ENCODE results near the gene IKZF2.

The IKZF2 gene

DNA sequence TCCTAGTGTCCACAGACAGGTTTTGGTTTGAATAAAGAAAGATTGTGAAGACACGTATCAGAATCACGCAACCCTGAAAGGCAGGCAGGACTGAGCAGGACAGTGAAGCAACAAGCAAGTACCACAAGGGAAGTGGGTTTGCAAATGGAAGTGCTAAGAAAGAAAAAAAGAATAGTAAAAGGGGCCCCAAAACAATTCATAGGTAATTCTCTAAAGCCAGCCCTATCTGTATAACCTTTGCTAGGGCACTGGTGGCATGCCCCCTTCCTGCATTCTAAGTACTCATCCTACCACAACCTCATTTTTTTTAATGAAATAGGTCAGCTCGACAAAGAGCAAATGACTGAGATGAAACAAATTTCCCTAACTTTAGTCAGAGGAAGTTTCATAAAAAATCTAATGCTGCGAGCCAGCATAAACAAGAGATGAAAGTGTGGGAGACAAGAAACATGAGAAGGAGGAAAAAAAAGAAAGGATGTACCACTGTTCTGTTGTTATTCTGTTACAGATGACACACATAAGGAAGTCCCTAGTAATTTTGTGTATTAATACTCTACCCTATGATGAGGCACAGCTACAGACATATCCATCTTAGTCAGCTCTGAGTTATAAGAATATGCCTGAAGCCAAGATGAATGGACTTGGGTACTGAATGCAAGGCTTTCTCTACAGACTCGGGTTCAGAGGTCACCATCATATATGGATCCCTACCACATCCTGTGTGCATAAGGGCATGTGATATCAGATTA is 32.2 kb downstream of the IKZF2 start:
- FAIRE-seq, result peak; percentile 97

DNA sequence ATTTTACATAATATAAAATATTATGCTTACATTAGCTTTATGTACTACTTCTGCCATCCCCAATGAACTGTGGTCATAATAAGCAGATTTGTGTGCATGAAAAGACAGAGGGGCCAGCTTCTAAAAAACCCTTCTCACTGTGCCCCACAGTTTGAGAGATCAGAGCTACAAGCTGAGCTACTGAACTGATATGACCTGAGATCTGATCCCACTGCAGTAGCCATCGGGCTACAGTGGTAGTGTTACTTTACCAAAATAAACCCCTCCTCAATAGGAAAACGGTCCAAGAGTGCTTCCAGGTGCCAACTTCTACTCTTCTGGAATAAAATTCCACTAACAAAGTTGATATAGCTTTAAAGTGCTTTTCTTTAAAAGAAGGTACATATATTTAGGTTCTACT is 43.1 kb downstream of the IKZF2 start:
- DNase-seq (ENCODE audit: insufficient read length) (no peak), FAIRE-seq (peak; percentile 33)
- no peak for TF ChIP-seq POLR2A (IDR thresholded peaks at IDR 0.05; ENCODE audit: low read depth, low read length)
- no peak for TF ChIP-seq POLR2AphosphoS5 (IDR thresholded peaks at IDR 0.05; ENCODE audit: low read depth, low read length)
- TF ChIP-seq TAF1 (IDR thresholded peaks at IDR 0.05; ENCODE audit: borderline replicate concordance, low read depth, low read length), result no peak

More for the DNA sequence above, 32.2 kb downstream of the IKZF2 start:
- DNase-seq (ENCODE audit: insufficient read length), result no peak
- TF ChIP-seq POLR2A (IDR thresholded peaks at IDR 0.05; ENCODE audit: low read depth, low read length), result no peak
- no peak for TF ChIP-seq TAF1 (IDR thresholded peaks at IDR 0.05; ENCODE audit: borderline replicate concordance, low read depth, low read length)
- TF ChIP-seq POLR2AphosphoS5 (IDR thresholded peaks at IDR 0.05; ENCODE audit: low read depth, low read length), result no peak

DNA sequence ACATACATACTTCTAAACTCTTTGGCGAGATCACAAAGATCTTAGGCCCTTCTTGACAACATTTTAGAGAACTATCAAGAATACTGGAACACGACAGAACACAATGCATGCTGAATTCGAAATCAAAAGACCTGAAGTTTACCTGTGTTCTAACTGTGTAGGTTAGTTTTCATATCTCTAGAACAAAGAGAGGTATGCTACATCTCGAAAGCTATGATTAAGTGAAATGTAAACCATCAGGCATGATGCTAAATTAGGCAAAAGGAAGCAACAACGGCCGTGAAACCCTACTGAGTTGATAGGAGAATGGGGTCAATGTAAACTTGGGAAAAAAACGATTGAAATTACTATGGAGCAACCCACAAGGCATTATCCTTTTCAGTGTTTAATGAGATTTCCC is 43.7 kb downstream of the IKZF2 start:
- DNase-seq (ENCODE audit: insufficient read length), result no peak
- no peak for TF ChIP-seq POLR2AphosphoS5 (IDR thresholded peaks at IDR 0.05; ENCODE audit: low read depth, low read length)
- no peak for TF ChIP-seq TAF1 (IDR thresholded peaks at IDR 0.05; ENCODE audit: borderline replicate concordance, low read depth, low read length)
- no peak for TF ChIP-seq POLR2A (IDR thresholded peaks at IDR 0.05; ENCODE audit: low read depth, low read length)
- peak; percentile 14 for FAIRE-seq

DNA sequence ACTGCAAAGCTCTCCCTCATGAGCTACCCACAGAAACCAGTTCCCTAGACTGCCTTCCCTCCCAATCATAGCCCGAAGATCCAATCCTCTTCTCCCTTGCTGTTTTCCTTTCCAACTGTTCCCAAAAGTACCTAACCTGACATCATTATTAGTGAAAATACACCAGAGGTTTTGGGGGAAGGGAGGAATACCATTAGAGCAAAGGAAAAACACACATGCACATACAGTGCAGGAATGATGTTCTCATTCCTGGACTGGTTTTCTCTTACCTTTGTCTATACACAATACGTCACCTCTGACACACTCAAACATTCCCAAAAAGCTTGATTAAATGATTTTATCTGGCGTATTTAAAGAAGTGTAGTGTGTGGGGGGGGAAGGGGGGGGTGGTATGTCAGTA is 46.2 kb downstream of the IKZF2 start:
- no peak for FAIRE-seq
- TF ChIP-seq TAF1 (IDR thresholded peaks at IDR 0.05; ENCODE audit: borderline replicate concordance, low read depth, low read length) (no peak), POLR2A (IDR thresholded peaks at IDR 0.05; ENCODE audit: low read depth, low read length) (no peak), POLR2AphosphoS5 (IDR thresholded peaks at IDR 0.05; ENCODE audit: low read depth, low read length) (no peak)
- DNase-seq (ENCODE audit: insufficient read length), result no peak

DNA sequence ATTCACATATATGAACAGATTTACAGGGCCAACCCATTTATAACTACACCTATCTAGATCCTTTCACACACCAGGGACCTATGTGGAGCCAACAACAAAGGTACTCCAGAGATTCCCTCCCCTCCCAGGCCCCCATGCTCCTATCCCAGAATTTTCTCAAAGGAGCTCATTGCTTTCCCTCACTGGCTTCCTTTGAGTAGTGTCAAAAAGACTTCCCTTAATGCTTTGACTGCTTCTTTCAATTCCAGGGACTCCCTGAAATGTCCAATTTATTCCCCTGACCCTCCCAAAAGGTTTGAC is 46.6 kb downstream of the IKZF2 start:
- DNase-seq (ENCODE audit: insufficient read length) (no peak), FAIRE-seq (no peak)
- TF ChIP-seq POLR2AphosphoS5 (IDR thresholded peaks at IDR 0.05; ENCODE audit: low read depth, low read length), result no peak
- TF ChIP-seq TAF1 (IDR thresholded peaks at IDR 0.05; ENCODE audit: borderline replicate concordance, low read depth, low read length), result no peak

DNA sequence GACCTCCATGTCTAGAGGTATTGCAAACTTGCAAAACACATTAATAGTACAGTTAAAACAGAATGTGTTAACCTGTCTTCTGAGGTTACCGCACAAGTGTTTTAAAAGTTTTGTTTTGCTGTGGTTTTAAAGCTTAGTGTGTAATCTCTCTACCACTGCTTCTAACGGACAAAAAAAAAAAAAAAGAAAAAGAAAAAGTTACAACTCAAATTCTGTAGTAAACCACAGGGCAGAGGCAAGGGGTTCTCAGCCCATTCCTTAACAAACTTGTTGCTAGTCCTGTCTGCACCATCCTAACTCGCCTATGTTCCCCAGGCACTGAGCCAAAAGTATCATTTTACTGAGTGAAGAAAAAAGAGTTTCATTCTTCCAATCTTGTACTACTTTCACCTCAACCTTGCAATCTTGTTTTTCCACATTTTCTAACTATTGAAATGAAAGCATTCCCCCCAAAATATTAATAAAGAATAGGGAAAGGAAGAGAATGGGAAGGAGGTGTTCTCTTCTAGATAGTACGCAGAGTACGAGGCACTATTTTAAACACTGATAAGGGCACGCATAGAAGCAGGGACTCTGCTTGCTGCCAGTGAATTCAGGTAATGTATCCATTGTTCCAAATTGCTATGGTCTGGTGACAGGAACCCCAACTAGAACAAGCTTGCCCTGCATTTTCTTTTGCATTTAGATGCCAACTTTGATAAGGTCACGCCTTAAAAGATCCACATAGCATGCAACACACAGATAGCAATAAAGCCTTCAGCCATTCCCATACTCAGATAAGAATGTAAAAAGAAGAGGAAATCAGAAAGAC is 47.1 kb downstream of the IKZF2 start:
- peak; percentile 21 for FAIRE-seq
- TF ChIP-seq POLR2A (IDR thresholded peaks at IDR 0.05; ENCODE audit: low read depth, low read length), result no peak
- TF ChIP-seq TAF1 (IDR thresholded peaks at IDR 0.05; ENCODE audit: borderline replicate concordance, low read depth, low read length), result no peak
- TF ChIP-seq POLR2AphosphoS5 (IDR thresholded peaks at IDR 0.05; ENCODE audit: low read depth, low read length), result no peak
- DNase-seq (ENCODE audit: insufficient read length), result no peak

DNA sequence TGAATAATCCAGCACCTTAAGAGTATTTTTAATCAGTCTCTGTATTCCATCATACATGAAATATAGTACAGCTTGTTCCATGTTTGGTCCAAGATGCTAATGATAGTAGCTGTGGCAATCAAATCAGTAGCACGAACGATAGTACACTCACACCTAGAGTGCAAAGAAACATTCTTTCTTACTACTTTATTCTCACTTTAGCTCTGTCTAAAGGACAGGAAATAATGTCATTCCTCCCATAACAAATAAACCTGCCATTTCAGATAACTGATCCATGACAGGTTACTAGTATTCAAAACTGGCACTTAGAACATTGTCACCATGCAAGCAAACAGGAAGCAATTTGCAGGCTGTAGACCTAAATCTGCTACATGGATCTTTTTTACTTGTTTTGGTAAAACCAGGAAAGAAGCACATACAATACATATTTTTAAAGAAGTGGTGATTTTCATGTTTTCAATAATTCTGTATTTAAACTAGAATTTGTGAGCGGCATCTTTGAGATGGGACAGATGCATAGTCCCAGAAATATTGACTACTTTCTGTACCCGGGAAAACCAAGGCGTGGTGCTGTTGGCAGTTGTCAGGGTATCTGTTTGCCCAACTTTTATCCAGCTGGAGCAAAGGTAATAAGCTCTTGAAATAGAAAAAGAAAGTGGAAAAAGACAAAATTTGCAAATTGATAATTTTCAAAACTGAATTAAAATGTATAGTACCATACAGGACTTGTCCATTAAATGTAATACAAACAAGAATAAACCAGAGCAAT is 49.5 kb downstream of the IKZF2 start:
- FAIRE-seq, result no peak
- TF ChIP-seq POLR2A (IDR thresholded peaks at IDR 0.05; ENCODE audit: low read depth, low read length) (no peak), TAF1 (IDR thresholded peaks at IDR 0.05; ENCODE audit: borderline replicate concordance, low read depth, low read length) (no peak), POLR2AphosphoS5 (IDR thresholded peaks at IDR 0.05; ENCODE audit: low read depth, low read length) (no peak)

DNA sequence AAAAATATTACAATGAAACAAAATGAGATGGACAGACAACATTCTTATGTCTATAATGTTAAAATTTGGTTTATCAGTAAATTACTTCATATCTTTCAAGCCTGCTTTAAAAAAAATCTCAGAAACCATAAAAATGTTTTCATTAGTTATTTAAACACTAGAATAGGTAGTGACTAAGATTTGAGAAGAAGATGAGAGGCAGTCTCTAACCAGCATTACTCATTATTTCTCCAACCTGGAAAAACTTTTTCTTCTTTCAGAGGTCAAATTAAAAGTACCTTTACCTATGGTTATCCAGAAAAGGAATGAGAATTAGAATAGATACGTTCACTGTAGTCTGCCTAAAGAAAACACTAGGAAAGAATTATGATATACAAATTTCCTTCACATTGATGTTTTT is 50.3 kb downstream of the IKZF2 start:
- DNase-seq (ENCODE audit: insufficient read length), result no peak

More for the DNA sequence above, 49.5 kb downstream of the IKZF2 start:
- DNase-seq (ENCODE audit: insufficient read length), result no peak

DNA sequence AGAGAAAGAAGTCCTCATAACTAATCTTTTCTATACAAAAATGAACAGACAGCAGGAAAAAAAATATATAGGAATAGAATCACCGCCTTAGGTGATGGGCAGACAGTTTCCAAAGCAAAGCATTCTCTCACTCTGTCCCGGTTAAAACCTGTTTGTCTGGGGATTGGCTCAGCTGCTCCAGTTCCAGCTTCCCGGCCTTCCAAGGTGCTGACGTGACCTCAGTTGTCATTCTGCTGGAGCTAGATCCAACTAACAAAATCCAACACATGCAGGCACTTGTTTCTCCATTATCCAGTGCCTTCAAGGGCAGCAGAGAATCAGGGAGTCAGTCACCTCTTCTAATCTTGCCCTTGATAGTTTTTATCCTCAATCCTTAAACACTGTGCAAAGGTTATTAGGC is 52.8 kb downstream of the IKZF2 start:
- no peak for TF ChIP-seq POLR2A (IDR thresholded peaks at IDR 0.05; ENCODE audit: low read depth, low read length)
- FAIRE-seq (no peak), DNase-seq (ENCODE audit: insufficient read length) (no peak)

More for the DNA sequence above, 50.3 kb downstream of the IKZF2 start:
- no peak for TF ChIP-seq POLR2AphosphoS5 (IDR thresholded peaks at IDR 0.05; ENCODE audit: low read depth, low read length)
- FAIRE-seq, result no peak

DNA sequence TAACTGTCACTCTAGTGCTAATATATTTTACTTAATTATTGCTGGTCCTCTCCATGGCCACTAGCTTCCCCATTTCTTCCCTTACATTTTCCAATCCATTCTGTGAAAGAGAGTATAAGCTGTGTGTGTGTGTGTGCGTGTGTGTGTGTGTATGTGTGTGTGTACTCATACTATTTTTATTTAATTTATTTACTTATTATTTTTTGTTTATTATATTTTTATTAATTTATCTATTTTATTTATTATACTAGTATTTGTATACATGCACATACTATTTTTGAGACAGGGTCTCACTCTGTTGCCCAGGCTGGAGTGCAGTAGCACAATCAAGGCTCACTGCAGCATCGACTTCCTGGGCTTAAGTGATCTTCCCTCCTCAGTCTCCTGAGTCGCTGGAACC is 59.6 kb downstream of the IKZF2 start:
- TF ChIP-seq POLR2A (IDR thresholded peaks at IDR 0.05; ENCODE audit: low read depth, low read length) (no peak), POLR2AphosphoS5 (IDR thresholded peaks at IDR 0.05; ENCODE audit: low read depth, low read length) (no peak), TAF1 (IDR thresholded peaks at IDR 0.05; ENCODE audit: borderline replicate concordance, low read depth, low read length) (no peak)
- FAIRE-seq, result no peak

DNA sequence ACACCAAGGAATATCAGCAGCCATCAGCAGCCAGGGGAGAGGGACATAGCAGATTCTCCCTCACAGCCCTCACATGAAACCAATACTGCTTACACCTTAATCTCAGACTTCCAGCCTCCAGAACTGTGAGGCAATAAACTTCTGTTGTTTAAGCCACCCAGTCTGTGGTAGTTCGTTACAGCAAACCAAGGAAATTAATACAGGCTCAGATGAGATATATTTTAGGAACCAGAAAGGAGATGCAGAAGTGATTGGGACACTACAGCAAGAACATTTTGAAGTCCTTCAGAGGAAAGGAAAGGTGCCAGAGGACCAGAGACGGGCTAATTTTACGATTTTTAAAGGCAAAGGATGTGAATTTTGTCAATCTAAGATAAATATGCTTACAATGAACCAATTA is 60.6 kb downstream of the IKZF2 start:
- no peak for TF ChIP-seq POLR2A (IDR thresholded peaks at IDR 0.05; ENCODE audit: low read depth, low read length)
- TF ChIP-seq POLR2AphosphoS5 (IDR thresholded peaks at IDR 0.05; ENCODE audit: low read depth, low read length), result no peak
- no peak for TF ChIP-seq TAF1 (IDR thresholded peaks at IDR 0.05; ENCODE audit: borderline replicate concordance, low read depth, low read length)
- DNase-seq (ENCODE audit: insufficient read length) (no peak), FAIRE-seq (no peak)

More for the DNA sequence above, 59.6 kb downstream of the IKZF2 start:
- no peak for DNase-seq (ENCODE audit: insufficient read length)

DNA sequence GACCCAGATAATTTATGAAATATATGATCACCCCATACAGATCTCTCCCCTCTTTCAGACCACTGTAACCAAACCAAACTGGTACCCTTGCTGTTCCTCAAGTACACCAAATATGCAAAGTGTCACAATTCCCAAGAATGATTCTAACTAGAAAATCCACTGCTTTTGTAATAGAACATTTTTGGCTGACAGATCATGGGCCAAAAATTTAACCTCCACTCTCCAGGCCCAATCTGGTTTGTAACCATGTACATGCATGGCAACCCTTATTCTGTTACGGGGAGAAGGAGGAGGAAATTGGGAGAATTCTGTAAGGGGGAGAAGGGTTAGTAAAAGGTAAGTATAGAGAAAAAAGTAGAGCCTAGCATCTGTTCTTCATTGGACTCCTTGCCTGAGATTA is 62.0 kb downstream of the IKZF2 start:
- DNase-seq (ENCODE audit: insufficient read length) (no peak), FAIRE-seq (no peak)
- TF ChIP-seq POLR2AphosphoS5 (IDR thresholded peaks at IDR 0.05; ENCODE audit: low read depth, low read length), result no peak
- TF ChIP-seq POLR2A (IDR thresholded peaks at IDR 0.05; ENCODE audit: low read depth, low read length), result no peak
- no peak for TF ChIP-seq TAF1 (IDR thresholded peaks at IDR 0.05; ENCODE audit: borderline replicate concordance, low read depth, low read length)
